Caki2 (cell line): ENCODE measurements around the gene SHROOM1. TPM values are rescaled to one million over a fixed set of nuclear protein-coding genes. Genes with fewer than 3 reads are reported as not detected.
"Not testable (repeated sequence)": the region's sequence is repeated elsewhere in the genome, so short reads cannot be mapped to it uniquely, and the experiment has no call there.

Source experiments
- DNase-seq: peaks from one replicate; pipeline ENCODE4 v3.0.0-alpha.2; 2015; ENCODE audit warnings: low read depth
- in situ Hi-C: cut with HindIII; loops from 2 replicates; pipeline ENCODE4 v1.10.0; 2016; ENCODE audit warnings: low sequenced_read_pairs, low pct_unique_long_range_greater_than_20kb, mixed read lengths
- total RNA-seq: library from RNA; depleted of rRNA; stranded (reverse); fragments of >200 nt; shearing (Covaris generic); gene quantifications from 2 replicates; pipeline ENCODE4 v1.2.3, GENCODE V29; 2014; ENCODE audit warnings: low replicate concordance

SHROOM1 gene
- total RNA-seq, 1 experiment from 2014 or later: 8.7 TPM

GRCh38 chr5:132815454-132815853 is 15.0 kb downstream of the SHROOM1 start:
- no peak for DNase-seq
- in situ Hi-C loops: no loop called here

- DNase-seq: no peak
- in situ Hi-C loops: no loop called here
Measured at GRCh38 chr5:132814503-132815294, 15.7 kb downstream of the SHROOM1 start.

- DNase-seq: no peak
- in situ Hi-C loops: no loop called here
Measured at GRCh38 chr5:132813599-132814502, 16.6 kb downstream of the SHROOM1 start.

- in situ Hi-C loops: no loop called here
- DNase-seq: no peak
Measured at GRCh38 chr5:132812781-132813598, 17.5 kb downstream of the SHROOM1 start, which contains the start of gene SOWAHA. Gene SOWAHA (plus strand): TSS chr5:132813302. CDS start chr5:132813622, 320 bp downstream.

GRCh38 chr5:132812123-132812765 is 18.2 kb downstream of the SHROOM1 start:
- in situ Hi-C loops: no loop called here
- DNase-seq: no peak

GRCh38 chr5:132810605-132811004 is 19.8 kb downstream of the SHROOM1 start:
- no peak for DNase-seq
- in situ Hi-C loops: no loop called here

- DNase-seq: no peak
- in situ Hi-C loops: no loop called here
Measured at GRCh38 chr5:132808866-132809265, 21.6 kb downstream of the SHROOM1 start.

GRCh38 chr5:132808448-132808847 is 22.0 kb downstream of the SHROOM1 start:
- in situ Hi-C loops: no loop called here
- no peak for DNase-seq

GRCh38 chr5:132807163-132807838 is 23.1 kb downstream of the SHROOM1 start:
- in situ Hi-C loops: no loop called here
- no peak for DNase-seq

GRCh38 chr5:132806804-132807162 is 23.7 kb downstream of the SHROOM1 start:
- in situ Hi-C loops, DNase-seq: not testable (repeated sequence)

GRCh38 chr5:132805872-132806271 is 24.6 kb downstream of the SHROOM1 start:
- in situ Hi-C loops, DNase-seq: not testable (repeated sequence)

GRCh38 chr5:132804219-132804618 is 26.2 kb downstream of the SHROOM1 start:
- DNase-seq, in situ Hi-C loops: not testable (repeated sequence)

GRCh38 chr5:132802685-132803066 is 27.8 kb downstream of the SHROOM1 start:
- in situ Hi-C loops, DNase-seq: not testable (repeated sequence)

GRCh38 chr5:132802044-132802684 is 28.3 kb downstream of the SHROOM1 start:
- in situ Hi-C loops: no loop called here
- DNase-seq: no peak

GRCh38 chr5:132800545-132800944 is 29.9 kb downstream of the SHROOM1 start:
- in situ Hi-C loops: no loop called here
- no peak for DNase-seq

- in situ Hi-C loops: no loop called here
- DNase-seq: no peak
Measured at GRCh38 chr5:132799392-132799791, 31.1 kb downstream of the SHROOM1 start.

GRCh38 chr5:132797651-132798050 is 32.8 kb downstream of the SHROOM1 start:
- DNase-seq: no peak
- in situ Hi-C loops: no loop called here
